GM23338 (cell line): ENCODE measurements around the gene FHIT. TPM values are rescaled to one million over a fixed set of nuclear protein-coding genes. Genes with fewer than 3 reads are reported as not detected.

ENCODE experiments used
- ATAC-seq: fragments of 200-7000 bp; cut with Tn5 transposase; 3 replicates; pipeline ENCODE4 v1.9.1; 2020
- DNase-seq: peaks from one replicate; pipeline ENCODE4 v3.0.0-alpha.2; 2015; ENCODE audit warnings: low spot score
- H2AFZ ChIP-seq: fragments of 200-600 bp; sonication (generic); 2 replicates; pipeline ENCODE4 v1.8.0; 2016; ENCODE audit warnings: antibody characterized with exemption, mild to moderate bottlenecking, moderate library complexity
- H3F3A ChIP-seq: fragments of 200-600 bp; sonication (generic); replicated peaks from 2 replicates; pipeline ENCODE4 v1.8.0; 2017; ENCODE audit warnings: antibody characterized with exemption, mixed run types, low read depth
- H3K27ac ChIP-seq: fragments of 200-600 bp; sonication (generic); 2 replicates; pipeline ENCODE4 v1.6.1; 2016; ENCODE audit warnings: low read depth
- H3K27me3 ChIP-seq: fragments of 200-600 bp; sonication (generic); 2 replicates; pipeline ENCODE4 v1.8.0; 2016; ENCODE audit warnings: mild to moderate bottlenecking, mixed run types, moderate library complexity; ENCODE audit not compliant: insufficient read depth
- H3K36me3 ChIP-seq: fragments of 200-600 bp; sonication (generic); 2 replicates; pipeline ENCODE4 v1.8.0; 2016; ENCODE audit warnings: mild to moderate bottlenecking; ENCODE audit not compliant: insufficient read depth
- H3K4me1 ChIP-seq: fragments of 200-600 bp; sonication (generic); 2 replicates; pipeline ENCODE4 v1.8.0; 2016; ENCODE audit warnings: mild to moderate bottlenecking, moderate library complexity; ENCODE audit not compliant: insufficient read depth
- H3K4me2 ChIP-seq: fragments of 200-600 bp; sonication (generic); 2 replicates; pipeline ENCODE4 v1.7.1; 2017; ENCODE audit warnings: mixed run types
- H3K4me3 ChIP-seq: fragments of 200-600 bp; sonication (generic); 2 replicates; pipeline ENCODE4 v1.6.1; 2016; ENCODE audit warnings: mixed run types
- H3K79me2 ChIP-seq: fragments of 200-600 bp; sonication (generic); replicated peaks from 2 replicates; pipeline ENCODE4 v1.8.0; 2017; ENCODE audit warnings: mild to moderate bottlenecking; ENCODE audit not compliant: insufficient read depth
- H3K9me2 ChIP-seq: fragments of 200-600 bp; sonication (generic); 2 replicates; pipeline ENCODE4 v1.8.0; 2017; ENCODE audit not compliant: insufficient read depth
- H4K20me1 ChIP-seq: fragments of 200-600 bp; sonication (generic); replicated peaks from 2 replicates; pipeline ENCODE4 v1.8.0; 2017; ENCODE audit warnings: mild to moderate bottlenecking; ENCODE audit not compliant: insufficient read depth
- H3K27ac Mint-ChIP-seq: 2 replicates; pipeline ENCODE4 v1.8.0; 2020; ENCODE audit warnings: inconsistent platforms, mild to moderate bottlenecking, moderate library complexity, mixed read lengths
- H3K27me3 Mint-ChIP-seq: 3 replicates; pipeline ENCODE4 v1.8.0; 2022; ENCODE audit warnings: low read depth, mild to moderate bottlenecking, moderate library complexity, mixed read lengths, inconsistent platforms; ENCODE audit not compliant: insufficient read depth, poor library complexity
- H3K36me3 Mint-ChIP-seq: 3 replicates; pipeline ENCODE4 v1.8.0; 2021; ENCODE audit warnings: low read depth, mild to moderate bottlenecking, inconsistent platforms, moderate library complexity, mixed read lengths
- H3K4me1 Mint-ChIP-seq: 3 replicates; pipeline ENCODE4 v1.8.0; 2020; ENCODE audit warnings: mild to moderate bottlenecking, inconsistent platforms, mixed read lengths
- H3K4me3 Mint-ChIP-seq: 3 replicates; pipeline ENCODE4 v1.8.0; 2021; ENCODE audit warnings: moderate library complexity, mild to moderate bottlenecking, inconsistent platforms, mixed read lengths
- H3K9me3 Mint-ChIP-seq: 3 replicates; pipeline ENCODE4 v1.8.0; 2020; ENCODE audit warnings: moderate library complexity, mild to moderate bottlenecking, inconsistent platforms, mixed read lengths
- POLR2AphosphoS5 ChIP-seq: IDR thresholded peaks from 2 replicates; pipeline ENCODE4 v1.6.1; 2016; ENCODE audit warnings: antibody characterized with exemption, low read depth
- REST ChIP-seq: IDR thresholded peaks from one replicate; pipeline ENCODE4 v1.6.1; 2018; ENCODE audit warnings: antibody characterized with exemption; ENCODE audit not compliant: unreplicated experiment
- ZNF331 ChIP-seq: fragments of 250-450 bp; sonication (Bioruptor Pico); IDR thresholded peaks from 2 replicates; pipeline ENCODE4 v1.5.0; 2020; ENCODE audit warnings: low read depth, mild to moderate bottlenecking, moderate library complexity
- polyA plus RNA-seq: library from polyadenylated mRNA; unstranded; fragments of >200 nt; fragmentation: Nextera tagmentation; extraction: Ambion mirVana; gene quantifications from 2 replicates; pipeline ENCODE4 v1.2.1, GENCODE V29; 2016
- total RNA-seq: library from RNA; depleted of rRNA; stranded (reverse); fragments of >200 nt; shearing (Covaris generic); gene quantifications from 2 replicates; pipeline ENCODE4 v1.2.3, GENCODE V29; 2014
- TF ChIP-seq, protein P1 (sequence below): IDR thresholded peaks from 2 replicates; pipeline ENCODE4 v1.6.1; 2016; ENCODE audit warnings: antibody characterized with exemption
- TF ChIP-seq, protein P2 (sequence below), 2 experiments: fragments of 200-600 bp in 1 of 2; sonication (generic) in 1 of 2; conservative IDR thresholded peaks; 2 replicates each; pipeline versions ENCODE4 v1.5.1 to v1.6.1; 2016 to 2017; ENCODE audit warnings: antibody characterized with exemption in 2 of 2, low read depth in 2 of 2, mild to moderate bottlenecking in 2 of 2, moderate library complexity in 1 of 2

The FHIT gene
- total and polyA plus RNA-seq, 2 experiments from 2014 or later = 3.0 to 8.3 TPM

DNA sequence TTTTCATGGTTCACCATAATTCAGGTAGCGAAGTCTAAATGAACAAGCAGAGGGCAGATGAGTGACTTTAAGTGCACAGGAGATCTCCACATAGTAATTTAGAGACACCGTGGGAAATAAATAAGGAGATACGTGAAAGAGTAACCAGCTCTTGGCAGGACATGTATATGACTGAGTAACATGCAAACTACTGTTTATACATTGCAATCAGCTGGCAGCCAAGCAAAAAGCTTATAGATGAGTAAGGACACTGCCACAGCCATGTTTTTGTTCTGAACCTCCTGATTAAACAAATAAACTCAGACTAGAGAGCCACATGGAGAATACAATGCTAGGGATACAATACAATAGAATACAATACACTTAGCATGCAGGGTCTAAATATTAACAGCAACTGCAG, 252.4 kb downstream of the FHIT start (continued):
- TF ChIP-seq REST (no peak), ZNF331 (CRISPR knock-in tag) (no peak), POLR2AphosphoS5 (no peak)

- Histone ChIP-seq H3K4me2 (no peak overlapping the region), H4K20me1 (no peaks in the 10 kb centered on the region), H3K27ac (no peak overlapping the region), H3K27me3 (no peaks in the 10 kb centered on the region), H3K4me3 (no peak overlapping the region), H3K79me2 (no peaks in the 10 kb centered on the region), H2AFZ (no peak overlapping the region), H3F3A (no peaks in the 10 kb centered on the region), H3K9me2 (no peaks in the 10 kb centered on the region), H3K36me3 (0 out of 2 replicates have a peak, but pooled peaks cover 5% of the 10 kb centered on the region), H3K4me1 (peaks cover 3% of the 10 kb centered on the region; the same call in 1 of the 2 replicates)
- ATAC-seq = no peak
- H3K36me3 Mint-ChIP-seq = peaks cover 4% of the 10 kb centered on the region
- no peak overlapping the region for H3K4me3 Mint-ChIP-seq
- H3K9me3 Mint-ChIP-seq = no peaks in the 10 kb centered on the region; the same call in 1 of the 3 replicates
- peaks cover 9% of the 10 kb centered on the region; the same call in 2 of the 3 replicates for H3K4me1 Mint-ChIP-seq
- TF ChIP-seq, protein P1, sequence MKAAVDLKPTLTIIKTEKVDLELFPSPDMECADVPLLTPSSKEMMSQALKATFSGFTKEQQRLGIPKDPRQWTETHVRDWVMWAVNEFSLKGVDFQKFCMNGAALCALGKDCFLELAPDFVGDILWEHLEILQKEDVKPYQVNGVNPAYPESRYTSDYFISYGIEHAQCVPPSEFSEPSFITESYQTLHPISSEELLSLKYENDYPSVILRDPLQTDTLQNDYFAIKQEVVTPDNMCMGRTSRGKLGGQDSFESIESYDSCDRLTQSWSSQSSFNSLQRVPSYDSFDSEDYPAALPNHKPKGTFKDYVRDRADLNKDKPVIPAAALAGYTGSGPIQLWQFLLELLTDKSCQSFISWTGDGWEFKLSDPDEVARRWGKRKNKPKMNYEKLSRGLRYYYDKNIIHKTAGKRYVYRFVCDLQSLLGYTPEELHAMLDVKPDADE = no peak
- TF ChIP-seq, protein P2, sequence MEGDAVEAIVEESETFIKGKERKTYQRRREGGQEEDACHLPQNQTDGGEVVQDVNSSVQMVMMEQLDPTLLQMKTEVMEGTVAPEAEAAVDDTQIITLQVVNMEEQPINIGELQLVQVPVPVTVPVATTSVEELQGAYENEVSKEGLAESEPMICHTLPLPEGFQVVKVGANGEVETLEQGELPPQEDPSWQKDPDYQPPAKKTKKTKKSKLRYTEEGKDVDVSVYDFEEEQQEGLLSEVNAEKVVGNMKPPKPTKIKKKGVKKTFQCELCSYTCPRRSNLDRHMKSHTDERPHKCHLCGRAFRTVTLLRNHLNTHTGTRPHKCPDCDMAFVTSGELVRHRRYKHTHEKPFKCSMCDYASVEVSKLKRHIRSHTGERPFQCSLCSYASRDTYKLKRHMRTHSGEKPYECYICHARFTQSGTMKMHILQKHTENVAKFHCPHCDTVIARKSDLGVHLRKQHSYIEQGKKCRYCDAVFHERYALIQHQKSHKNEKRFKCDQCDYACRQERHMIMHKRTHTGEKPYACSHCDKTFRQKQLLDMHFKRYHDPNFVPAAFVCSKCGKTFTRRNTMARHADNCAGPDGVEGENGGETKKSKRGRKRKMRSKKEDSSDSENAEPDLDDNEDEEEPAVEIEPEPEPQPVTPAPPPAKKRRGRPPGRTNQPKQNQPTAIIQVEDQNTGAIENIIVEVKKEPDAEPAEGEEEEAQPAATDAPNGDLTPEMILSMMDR (conservative IDR thresholded peaks at IDR 0.05; ENCODE audit: low read depth in 2 of 2) = no peak
- TF ChIP-seq REST = no peak
- no peak for TF ChIP-seq ZNF331 (CRISPR knock-in tag)
- TF ChIP-seq POLR2AphosphoS5 = no peak
- H3K27ac Mint-ChIP-seq = no peak overlapping the region
- no peak for DNase-seq
- no peaks in the 10 kb centered on the region for H3K27me3 Mint-ChIP-seq
These were observed 258.9 kb downstream of the FHIT start for GRCh38 chr3:60992395-60992794.
